ENCODE data around the gene TMTC1.

The TMTC1 gene

GRCh38 chr12:29725587-29726320 lies 58.0 kb downstream of the TMTC1 start:
- TF ChIP-seq CTCF (IDR thresholded peaks at IDR 0.05; ENCODE audit: low read depth, low read length) = no peak
- peak; percentile 89 for DNase-seq (ENCODE audit: low read depth, low spot score)
- in situ Hi-C loops (cut with HindIII; ENCODE audit: low sequenced_read_pairs) = no loop called here
- H3K4me3 ChIP-seq (ENCODE audit: low read depth, low read length) = no peak overlapping the region

GRCh38 chr12:29722164-29722563 lies 61.6 kb downstream of the TMTC1 start:
- no peak overlapping the region for H3K4me3 ChIP-seq (ENCODE audit: low read depth, low read length)
- TF ChIP-seq CTCF (IDR thresholded peaks at IDR 0.05; ENCODE audit: low read depth, low read length) = no peak
- DNase-seq (ENCODE audit: low read depth, low spot score) = no peak
- in situ Hi-C loops (cut with HindIII; ENCODE audit: low sequenced_read_pairs) = no loop called here

- TF ChIP-seq CTCF (IDR thresholded peaks at IDR 0.05; ENCODE audit: low read depth, low read length) = no peak
- DNase-seq (ENCODE audit: low read depth, low spot score) = no peak
- in situ Hi-C loops (cut with HindIII; ENCODE audit: low sequenced_read_pairs) = no loop called here
- H3K4me3 ChIP-seq (ENCODE audit: low read depth, low read length) = no peak overlapping the region
Measured at GRCh38 chr12:29719381-29719780, 64.4 kb downstream of the TMTC1 start.

GRCh38 chr12:29717540-29718100 lies 66.1 kb downstream of the TMTC1 start:
- H3K4me3 ChIP-seq (ENCODE audit: low read depth, low read length) = no peak overlapping the region
- in situ Hi-C loops (cut with HindIII; ENCODE audit: low sequenced_read_pairs) = no loop called here
- DNase-seq (ENCODE audit: low read depth, low spot score) = no peak
- no peak for TF ChIP-seq CTCF (IDR thresholded peaks at IDR 0.05; ENCODE audit: low read depth, low read length)

GRCh38 chr12:29714966-29715365 lies 68.8 kb downstream of the TMTC1 start:
- no peak overlapping the region for H3K4me3 ChIP-seq (ENCODE audit: low read depth, low read length)
- DNase-seq (ENCODE audit: low read depth, low spot score) = no peak
- in situ Hi-C loops (cut with HindIII; ENCODE audit: low sequenced_read_pairs) = no loop called here
- no peak for TF ChIP-seq CTCF (IDR thresholded peaks at IDR 0.05; ENCODE audit: low read depth, low read length)

GRCh38 chr12:29713729-29714128 lies 70.0 kb downstream of the TMTC1 start:
- in situ Hi-C loops (cut with HindIII; ENCODE audit: low sequenced_read_pairs) = no loop called here
- DNase-seq (ENCODE audit: low read depth, low spot score) = no peak
- no peak for TF ChIP-seq CTCF (IDR thresholded peaks at IDR 0.05; ENCODE audit: low read depth, low read length)
- H3K4me3 ChIP-seq (ENCODE audit: low read depth, low read length) = no peak overlapping the region
